ENCODE results near the gene AMOTL2.

The AMOTL2 gene

GRCh38 chr3:134312873-134313846 lies 61.1 kb downstream of the AMOTL2 start:
- peak; percentile 54 for DNase-seq

- peak; percentile 57 for DNase-seq
Observed at GRCh38 chr3:134312072-134312872, 62.0 kb downstream of the AMOTL2 start.

GRCh38 chr3:134311693-134312071 lies 62.6 kb downstream of the AMOTL2 start:
- DNase-seq, result peak; percentile 52

GRCh38 chr3:134311265-134311664 lies 63.0 kb downstream of the AMOTL2 start:
- peak; percentile 35 for DNase-seq

- DNase-seq, result peak; percentile 7
Observed at GRCh38 chr3:134309987-134310700, 64.1 kb downstream of the AMOTL2 start.

GRCh38 chr3:134308350-134308891 lies 65.8 kb downstream of the AMOTL2 start:
- peak; percentile 90 for DNase-seq

- DNase-seq, result peak; percentile 40
Observed at GRCh38 chr3:134307425-134307824, 66.8 kb downstream of the AMOTL2 start.

- peak; percentile 52 for DNase-seq
Observed at GRCh38 chr3:134306320-134306719, 67.9 kb downstream of the AMOTL2 start.
